ENCODE results near the gene TSPAN15.

Gene TSPAN15

DNA sequence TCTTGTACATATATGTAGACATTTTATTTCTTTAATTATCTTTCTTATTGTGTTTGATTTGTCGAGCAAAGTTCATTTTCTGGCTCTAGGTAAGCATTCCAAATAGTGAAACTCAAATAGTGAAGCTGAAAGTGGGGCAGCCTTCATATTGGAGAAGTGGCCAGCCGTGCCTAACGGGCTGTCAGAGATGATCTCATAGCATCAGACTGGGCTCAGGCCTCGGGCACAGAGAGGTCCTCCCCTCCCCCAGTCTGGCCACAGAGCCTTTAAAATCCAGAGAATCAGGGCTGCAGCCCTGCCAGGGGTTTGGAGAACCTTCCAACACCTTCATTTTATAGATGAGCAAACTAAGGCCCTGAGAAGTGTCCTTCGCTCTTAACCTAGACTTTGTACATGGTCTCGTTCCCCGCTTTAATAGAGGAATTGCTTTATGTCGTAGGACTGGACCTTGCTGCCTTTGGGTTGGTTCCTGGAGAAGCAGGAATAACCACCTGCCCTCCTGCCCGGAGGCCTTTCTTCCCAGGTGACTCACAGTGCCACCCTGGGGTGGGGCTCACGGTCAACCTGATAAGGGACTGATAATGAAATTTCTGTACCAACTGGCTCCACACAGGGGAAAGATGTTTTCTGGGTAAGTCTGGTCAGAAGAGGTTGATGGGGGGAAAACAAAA is 7.3 kb downstream of the TSPAN15 start:
- Mint-ChIP-seq H3K36me3 (ENCODE audit: insufficient read depth) (peaks cover 5% of the 10 kb centered on the region), H3K9me3 (no peaks in the 10 kb centered on the region), H3K27ac (peak overlapping the region in 1 of 2 donors; percentile 53), H3K4me1 (ENCODE audit: low read depth in 2 of 2) (peaks cover 0 to 22% of the 10 kb centered on the region in 2 donors), H3K27me3 (peaks cover 0 to 12% of the 10 kb centered on the region in 2 donors), H3K4me3 (no peak overlapping the region)
- no peak for ATAC-seq (replicated peaks)
- no peak for DNase-seq

- no peak for DNase-seq
- peak overlapping the region in 1 of 2 donors; percentile 78 for H3K27ac Mint-ChIP-seq
These were observed 8.0 kb downstream of the TSPAN15 start for GRCh38 chr10:69459101-69459790.

GRCh38 chr10:69459893-69460575 is 8.8 kb downstream of the TSPAN15 start:
- peaks cover 0 to 10% of the 10 kb centered on the region in 2 donors for H3K27me3 Mint-ChIP-seq
- peaks cover 5% of the 10 kb centered on the region for H3K36me3 Mint-ChIP-seq (ENCODE audit: insufficient read depth)
- peak overlapping the region in 1 of 2 donors; percentile 78 for H3K27ac Mint-ChIP-seq
- no peaks in the 10 kb centered on the region for H3K9me3 Mint-ChIP-seq
- no peak overlapping the region for H3K4me3 Mint-ChIP-seq
- DNase-seq (no peak), ATAC-seq (replicated peaks) (no peak)
- peaks cover 0 to 34% of the 10 kb centered on the region in 2 donors for H3K4me1 Mint-ChIP-seq (ENCODE audit: low read depth in 2 of 2)

More at GRCh38 chr10:69459101-69459790, 8.0 kb downstream of the TSPAN15 start:
- ATAC-seq (replicated peaks) = no peak
- peaks cover 0 to 10% of the 10 kb centered on the region in 2 donors for H3K27me3 Mint-ChIP-seq
- H3K4me3 Mint-ChIP-seq = no peak overlapping the region
- H3K9me3 Mint-ChIP-seq = no peaks in the 10 kb centered on the region
- peaks cover 0 to 27% of the 10 kb centered on the region in 2 donors for H3K4me1 Mint-ChIP-seq (ENCODE audit: low read depth in 2 of 2)
- H3K36me3 Mint-ChIP-seq (ENCODE audit: insufficient read depth) = peaks cover 5% of the 10 kb centered on the region

GRCh38 chr10:69460576-69461242 is 9.4 kb downstream of the TSPAN15 start:
- Mint-ChIP-seq H3K4me1 (ENCODE audit: low read depth in 2 of 2) (peaks cover 0 to 40% of the 10 kb centered on the region in 2 donors), H3K36me3 (ENCODE audit: insufficient read depth) (peaks cover 5% of the 10 kb centered on the region), H3K9me3 (no peaks in the 10 kb centered on the region), H3K27me3 (peaks cover 0 to 5% of the 10 kb centered on the region in 2 donors), H3K27ac (peak overlapping the region in 1 of 2 donors; percentile 49), H3K4me3 (peak overlapping the region in 1 of 2 donors; percentile 27)
- no peak for ATAC-seq (replicated peaks)
- no peak for DNase-seq

DNA sequence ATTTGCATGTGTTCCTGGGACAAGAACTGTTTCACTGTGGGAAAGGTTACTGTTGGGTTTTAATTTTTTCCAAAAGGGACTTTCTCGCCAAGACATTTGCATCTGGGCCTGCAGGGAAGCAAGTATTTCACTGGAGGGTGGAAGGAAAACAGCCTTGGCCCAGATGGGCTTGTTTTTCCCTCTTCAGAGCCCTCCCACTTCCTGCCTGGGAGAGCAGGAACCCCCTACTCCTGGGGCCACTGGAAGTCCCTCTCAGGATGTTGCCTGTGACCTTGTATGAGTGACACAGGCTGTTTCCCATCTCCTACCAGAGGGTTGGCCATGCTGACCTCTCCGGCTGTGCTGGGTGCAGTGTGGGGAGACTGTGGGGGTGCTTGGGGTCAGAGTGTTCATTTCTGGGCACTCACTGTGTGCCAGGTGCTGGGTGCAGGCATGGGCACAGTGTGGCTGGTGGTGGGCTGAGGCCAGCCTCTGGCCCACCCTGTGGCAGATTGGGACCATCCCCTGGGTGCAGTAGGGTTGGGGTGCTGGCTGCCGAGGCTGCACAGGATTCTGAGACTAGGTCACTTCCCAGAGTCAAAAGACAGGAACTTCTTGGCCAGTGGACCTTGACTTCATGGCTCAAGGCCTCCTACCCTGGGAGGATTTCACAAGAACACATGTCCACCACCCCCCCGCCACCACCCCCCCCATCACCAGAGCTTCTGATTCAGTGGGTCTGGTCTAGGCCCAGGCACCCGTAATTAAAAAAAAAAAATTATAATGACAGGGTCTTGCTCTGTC is 10.2 kb downstream of the TSPAN15 start:
- no peak overlapping the region for H3K4me3 Mint-ChIP-seq
- peaks cover under 1% of the 10 kb centered on the region for H3K36me3 Mint-ChIP-seq (ENCODE audit: insufficient read depth)
- H3K27ac Mint-ChIP-seq = peak overlapping the region in 1 of 2 donors; percentile 49
- peaks cover 0 to 4% of the 10 kb centered on the region in 2 donors for H3K27me3 Mint-ChIP-seq
- no peaks in the 10 kb centered on the region for H3K9me3 Mint-ChIP-seq
- ATAC-seq (replicated peaks) (no peak), DNase-seq (no peak)
- peaks cover 0 to 45% of the 10 kb centered on the region in 2 donors for H3K4me1 Mint-ChIP-seq (ENCODE audit: low read depth in 2 of 2)

GRCh38 chr10:69463886-69464285 is 12.6 kb downstream of the TSPAN15 start:
- peaks cover 0 to 39% of the 10 kb centered on the region in 2 donors for H3K4me1 Mint-ChIP-seq (ENCODE audit: low read depth in 2 of 2)
- no peaks in the 10 kb centered on the region for H3K9me3 Mint-ChIP-seq

GRCh38 chr10:69464401-69464800 is 13.1 kb downstream of the TSPAN15 start:
- H3K4me1 Mint-ChIP-seq (ENCODE audit: low read depth in 2 of 2) = peaks cover 0 to 39% of the 10 kb centered on the region in 2 donors

More at GRCh38 chr10:69463886-69464285, 12.6 kb downstream of the TSPAN15 start:
- ATAC-seq (replicated peaks) = no peak
- Mint-ChIP-seq H3K4me3 (peak overlapping the region in 1 of 2 donors; percentile 53), H3K27ac (peak overlapping the region in 1 of 2 donors; percentile 92), H3K27me3 (no peaks in the 10 kb centered on the region), H3K36me3 (ENCODE audit: insufficient read depth) (no peaks in the 10 kb centered on the region)
- DNase-seq = no peak

DNA sequence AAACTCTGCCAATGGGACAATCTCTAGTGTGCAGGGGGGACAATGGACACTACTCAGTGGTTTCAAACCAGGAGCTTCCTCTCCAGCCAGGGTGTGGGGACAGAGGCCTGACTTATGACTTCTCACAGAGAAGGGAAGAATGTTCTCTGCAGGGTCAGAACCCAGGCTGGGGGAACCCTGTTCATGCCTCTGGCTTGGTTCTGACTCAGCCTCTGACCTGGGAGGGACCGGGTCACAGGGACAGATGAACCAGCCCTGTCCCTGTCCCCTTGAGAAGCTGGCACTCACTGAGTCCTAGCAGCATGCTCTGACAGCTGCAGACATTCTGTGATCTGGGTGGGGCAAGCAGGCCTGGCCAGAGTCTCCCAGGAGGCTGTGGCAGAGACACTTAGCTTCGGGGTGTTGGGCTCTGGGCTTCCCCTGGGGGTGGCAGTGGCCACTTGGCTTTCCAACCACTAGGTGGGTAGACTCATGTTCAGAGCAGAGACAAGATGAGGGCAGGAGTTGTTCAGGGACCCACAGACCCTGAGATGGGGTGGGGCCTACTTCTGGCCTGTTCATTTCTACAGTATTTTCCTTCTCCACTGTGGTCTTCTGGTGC is 13.6 kb downstream of the TSPAN15 start:
- Mint-ChIP-seq H3K4me3 (peak overlapping the region in 1 of 2 donors; percentile 79), H3K27ac (peak overlapping the region in 1 of 2 donors; percentile 92), H3K36me3 (ENCODE audit: insufficient read depth) (no peaks in the 10 kb centered on the region), H3K27me3 (no peaks in the 10 kb centered on the region), H3K4me1 (ENCODE audit: low read depth in 2 of 2) (peaks cover 0 to 39% of the 10 kb centered on the region in 2 donors), H3K9me3 (no peaks in the 10 kb centered on the region)
- ATAC-seq (replicated peaks) (peak; percentile 67), DNase-seq (no peak)

More at GRCh38 chr10:69464401-69464800, 13.1 kb downstream of the TSPAN15 start:
- H3K9me3 Mint-ChIP-seq = no peaks in the 10 kb centered on the region
- H3K36me3 Mint-ChIP-seq (ENCODE audit: insufficient read depth) = no peaks in the 10 kb centered on the region
- peak overlapping the region in 1 of 2 donors; percentile 92 for H3K27ac Mint-ChIP-seq
- no peak for DNase-seq
- H3K27me3 Mint-ChIP-seq = no peaks in the 10 kb centered on the region
- H3K4me3 Mint-ChIP-seq = peak overlapping the region in 1 of 2 donors; percentile 53
- ATAC-seq (replicated peaks) = no peak

GRCh38 chr10:69465457-69466157 is 14.3 kb downstream of the TSPAN15 start:
- peaks cover 0 to under 1% of the 10 kb centered on the region in 2 donors for H3K27me3 Mint-ChIP-seq
- H3K4me3 Mint-ChIP-seq = peak overlapping the region in 1 of 2 donors; percentile 79
- ATAC-seq (replicated peaks) = peak; percentile 78
- peak overlapping the region in 1 of 2 donors; percentile 92 for H3K27ac Mint-ChIP-seq
- H3K4me1 Mint-ChIP-seq (ENCODE audit: low read depth in 2 of 2) = peaks cover 0 to 41% of the 10 kb centered on the region in 2 donors
- H3K36me3 Mint-ChIP-seq (ENCODE audit: insufficient read depth) = no peaks in the 10 kb centered on the region
- H3K9me3 Mint-ChIP-seq = no peaks in the 10 kb centered on the region
- DNase-seq = peak in 2 of 3 experiments; percentile 21 to 25

GRCh38 chr10:69466158-69466490 is 14.9 kb downstream of the TSPAN15 start:
- Mint-ChIP-seq H3K36me3 (ENCODE audit: insufficient read depth) (no peaks in the 10 kb centered on the region), H3K27me3 (peaks cover 0 to 6% of the 10 kb centered on the region in 2 donors), H3K4me1 (ENCODE audit: low read depth in 2 of 2) (peaks cover 0 to 36% of the 10 kb centered on the region in 2 donors), H3K9me3 (no peaks in the 10 kb centered on the region), H3K27ac (peak overlapping the region in 1 of 2 donors; percentile 92), H3K4me3 (peak overlapping the region in 1 of 2 donors; percentile 79)
- no peak for DNase-seq
- no peak for ATAC-seq (replicated peaks)

GRCh38 chr10:69466689-69467088 is 15.4 kb downstream of the TSPAN15 start:
- H3K36me3 Mint-ChIP-seq (ENCODE audit: insufficient read depth) = no peaks in the 10 kb centered on the region
- H3K4me3 Mint-ChIP-seq = peak overlapping the region in 1 of 2 donors; percentile 79
- ATAC-seq (replicated peaks) (no peak), DNase-seq (no peak)
- H3K27ac Mint-ChIP-seq = peak overlapping the region in 1 of 2 donors; percentile 92
- peaks cover under 1 to 7% of the 10 kb centered on the region in 2 donors for H3K27me3 Mint-ChIP-seq
- no peaks in the 10 kb centered on the region for H3K9me3 Mint-ChIP-seq
- peaks cover 0 to 36% of the 10 kb centered on the region in 2 donors for H3K4me1 Mint-ChIP-seq (ENCODE audit: low read depth in 2 of 2)

All from effector memory CD8-positive, alpha-beta T cell (primary cell).